ENCODE measurements around the gene VPS13D.

- TF ChIP-seq ESRRA (IDR thresholded peaks at IDR 0.05; ENCODE audit: low read length) (no peak), RFX5 (IDR thresholded peaks at IDR 0.05; ENCODE audit: low read depth, low read length) (no peak), CEBPB (IDR thresholded peaks at IDR 0.05; ENCODE audit: borderline replicate concordance in 1 of 2, low read depth in 2 of 2, low read length in 2 of 2) (no peak), CTCF (IDR thresholded peaks at IDR 0.05 in 2 of 3, conservative IDR thresholded peaks at IDR 0.05 in 1 of 3; ENCODE audit: control insufficient read depth in 2 of 3, extremely low read depth in 1 of 3, insufficient read depth in 1 of 3, low read depth in 3 of 3, low read length in 3 of 3) (no peak), ZBTB40 (IDR thresholded peaks at IDR 0.05; ENCODE audit: borderline replicate concordance) (no peak), EP300 (IDR thresholded peaks at IDR 0.05; ENCODE audit: borderline replicate concordance in 1 of 2, control insufficient read depth in 1 of 2, low read depth in 2 of 2, low read length in 2 of 2) (no peak), BCL3 (IDR thresholded peaks at IDR 0.05; ENCODE audit: borderline replicate concordance, insufficient read depth, low read depth, low read length, poor library complexity, severe bottlenecking) (no peak), HCFC1 (IDR thresholded peaks at IDR 0.05; ENCODE audit: low read length) (no peak), FOXK2 (IDR thresholded peaks at IDR 0.05) (no peak)
Observed at GRCh38 chr1:12478612-12478985, 248.8 kb downstream of the VPS13D start.
